GM19099 (cell line): ENCODE results near the gene APBB1.

ENCODE experiments used
- POLR2A ChIP-seq: IDR thresholded peaks from 3 replicates; pipeline ENCODE4 v1.6.1; 2011; ENCODE audit warnings: low read depth; ENCODE audit not compliant: insufficient read length; ENCODE audit errors: extremely low read depth

The APBB1 gene

GRCh38 chr11:6437423-6437822 is 18.5 kb upstream of the APBB1 start:
- TF ChIP-seq POLR2A: no peak

GRCh38 chr11:6433998-6434660 is 15.2 kb upstream of the APBB1 start:
- TF ChIP-seq POLR2A: no peak

- TF ChIP-seq POLR2A: no peak
Measured at GRCh38 chr11:6431861-6432260, 13.0 kb upstream of the APBB1 start.

GRCh38 chr11:6427516-6427915 is 8.6 kb upstream of the APBB1 start:
- TF ChIP-seq POLR2A: no peak

- no peak for TF ChIP-seq POLR2A
Measured at GRCh38 chr11:6420677-6421076, 1.8 kb upstream of the APBB1 start.

- TF ChIP-seq POLR2A: no peak
Measured at GRCh38 chr11:6418557-6419008, 311 bp downstream of the APBB1 start.

- no peak for TF ChIP-seq POLR2A
Measured at GRCh38 chr11:6417907-6418556, 862 bp downstream of the APBB1 start.

GRCh38 chr11:6415797-6416196 is 3.1 kb downstream of the APBB1 start:
- no peak for TF ChIP-seq POLR2A

GRCh38 chr11:6414874-6415328 is 4.0 kb downstream of the APBB1 start:
- no peak for TF ChIP-seq POLR2A

GRCh38 chr11:6413791-6414201 is 5.1 kb downstream of the APBB1 start:
- TF ChIP-seq POLR2A: no peak

GRCh38 chr11:6411594-6412031 is 7.3 kb downstream of the APBB1 start:
- no peak for TF ChIP-seq POLR2A

- TF ChIP-seq POLR2A: no peak
Measured at GRCh38 chr11:6410695-6411430, 8.0 kb downstream of the APBB1 start.

- TF ChIP-seq POLR2A: no peak
Measured at GRCh38 chr11:6406370-6406769, 12.5 kb downstream of the APBB1 start.

- no peak for TF ChIP-seq POLR2A
Measured at GRCh38 chr11:6405846-6406245, 13.0 kb downstream of the APBB1 start.

GRCh38 chr11:6405052-6405667 is 13.7 kb downstream of the APBB1 start:
- TF ChIP-seq POLR2A: no peak
